ENCODE measurements around the gene TCF7L2. TPM values are rescaled to one million over a fixed set of nuclear protein-coding genes. Genes with fewer than 3 reads are reported as not detected.

TCF7L2 gene
- total and polyA plus RNA-seq, 4 donors: 14.0 to 57.8 (median 34.8) TPM

DNA sequence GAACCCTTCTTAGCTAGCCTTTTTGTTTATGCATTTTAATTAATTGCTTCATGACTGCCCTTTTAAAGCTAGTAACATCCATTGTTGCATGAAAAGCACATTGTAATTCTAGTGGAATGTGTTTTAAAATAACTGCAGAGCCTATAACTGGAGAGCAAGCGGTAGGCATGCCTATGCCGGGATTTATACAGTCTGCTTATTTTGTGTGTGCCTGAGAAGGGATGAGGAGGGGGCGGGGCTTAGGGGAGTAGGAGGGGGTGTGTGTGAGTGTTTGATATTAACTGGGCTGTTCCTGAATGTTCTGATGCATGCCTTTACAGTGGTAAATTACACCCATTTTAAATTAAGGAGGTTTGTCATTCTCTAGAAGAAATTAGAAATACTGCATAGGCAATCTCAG is 208.1 kb downstream of the TCF7L2 start:
- H3K27ac ChIP-seq (ENCODE audit: low read depth in 1 of 2, low read length in 2 of 2): no peak overlapping the region
- H3K27me3 ChIP-seq (ENCODE audit: control insufficient read depth in 1 of 2, insufficient read depth in 2 of 2, low read length in 1 of 2): no peaks in the 10 kb centered on the region
- DNase-seq (no peak), ATAC-seq (ENCODE audit: low FRiP score) (no peak)
- no peak overlapping the region for H3K4me3 ChIP-seq (ENCODE audit: low read length in 2 of 2)
- 28 to 43% methylated on average over 3 of the region's 3 CpGs for WGBS, 2 donors
- H3K36me3 ChIP-seq (ENCODE audit: control insufficient read depth in 1 of 2, insufficient read depth in 2 of 2, low read length in 1 of 2): peaks cover 3 to 8% of the 10 kb centered on the region in 2 donors
- intact Hi-C loops (cut with DNase I): no loop called here
- no peaks in the 10 kb centered on the region for H3K9me3 ChIP-seq (ENCODE audit: control insufficient read depth, low read length)
- H3K4me1 ChIP-seq (ENCODE audit: control insufficient read depth in 1 of 2, insufficient read depth in 2 of 2, low read length in 2 of 2): no peaks in the 10 kb centered on the region

DNA sequence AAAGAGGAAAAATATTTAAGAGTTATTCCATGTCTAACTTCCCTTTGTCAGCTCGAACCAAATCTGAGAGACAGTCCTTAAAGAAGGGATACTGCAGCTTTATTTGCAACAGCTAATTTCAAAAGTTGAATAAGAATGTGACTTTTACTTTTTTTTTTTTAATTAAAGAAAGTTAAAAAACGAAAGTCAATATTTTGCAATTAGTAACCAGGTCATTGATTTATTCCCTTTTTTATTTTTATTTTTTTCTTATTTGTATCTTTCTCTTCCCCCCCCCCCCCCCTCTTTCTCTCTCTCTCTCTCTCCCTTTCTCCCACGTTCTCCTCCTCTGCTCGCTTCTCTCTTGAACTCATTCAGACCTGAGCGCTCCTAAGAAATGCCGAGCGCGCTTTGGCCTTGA is 209.5 kb downstream of the TCF7L2 start:
- no peaks in the 10 kb centered on the region for H3K9me3 ChIP-seq (ENCODE audit: control insufficient read depth, low read length)
- H3K27me3 ChIP-seq (ENCODE audit: control insufficient read depth in 1 of 2, insufficient read depth in 2 of 2, low read length in 1 of 2): no peaks in the 10 kb centered on the region
- WGBS, 2 donors: 92 to 95% methylated on average over 8 of the region's 8 CpGs
- ATAC-seq (ENCODE audit: low FRiP score) (no peak), DNase-seq (no peak)
- H3K4me1 ChIP-seq (ENCODE audit: control insufficient read depth in 1 of 2, insufficient read depth in 2 of 2, low read length in 2 of 2): no peaks in the 10 kb centered on the region
- no peak overlapping the region for H3K4me3 ChIP-seq (ENCODE audit: low read length in 2 of 2)
- intact Hi-C loops (cut with DNase I): no loop called here
- H3K36me3 ChIP-seq (ENCODE audit: control insufficient read depth in 1 of 2, insufficient read depth in 2 of 2, low read length in 1 of 2): peaks cover 3 to 7% of the 10 kb centered on the region in 2 donors
- no peak overlapping the region for H3K27ac ChIP-seq (ENCODE audit: low read depth in 1 of 2, low read length in 2 of 2)

DNA sequence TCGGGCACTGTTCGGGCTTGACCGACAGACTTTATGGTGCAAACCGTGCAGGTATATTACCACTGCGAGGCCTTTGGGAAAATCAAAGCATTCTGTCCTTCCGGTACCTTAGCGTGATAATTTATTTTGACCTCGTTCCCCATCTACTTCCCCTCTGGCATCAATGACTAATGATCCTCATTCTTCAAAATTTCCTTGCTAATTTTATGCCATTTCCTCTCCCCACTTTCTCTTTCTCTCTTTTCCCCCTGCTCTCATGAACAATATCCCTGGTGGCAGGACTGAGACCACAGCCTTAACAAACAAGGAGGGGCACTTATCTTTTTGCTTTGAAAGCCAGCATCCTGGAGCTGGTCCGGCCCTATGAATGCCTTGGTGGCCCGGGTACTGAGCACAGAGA is 210.6 kb downstream of the TCF7L2 start:
- ATAC-seq (ENCODE audit: low FRiP score) (no peak), DNase-seq (no peak)
- no peak overlapping the region for H3K27ac ChIP-seq (ENCODE audit: low read depth in 1 of 2, low read length in 2 of 2)
- intact Hi-C loops (cut with DNase I): loop anchor here in 1 of 2 donors (10.0 kb wide), 1 partner anchor 224 kb away; no protein-coding TSS in a partner anchor
- no peaks in the 10 kb centered on the region for H3K4me1 ChIP-seq (ENCODE audit: control insufficient read depth in 1 of 2, insufficient read depth in 2 of 2, low read length in 2 of 2)
- peaks cover 2 to 6% of the 10 kb centered on the region in 2 donors for H3K36me3 ChIP-seq (ENCODE audit: control insufficient read depth in 1 of 2, insufficient read depth in 2 of 2, low read length in 1 of 2)
- H3K4me3 ChIP-seq (ENCODE audit: low read length in 2 of 2): no peak overlapping the region
- H3K27me3 ChIP-seq (ENCODE audit: control insufficient read depth in 1 of 2, insufficient read depth in 2 of 2, low read length in 1 of 2): no peaks in the 10 kb centered on the region
- WGBS, 2 donors: 88 to 91% methylated on average over 10 of the region's 10 CpGs
- H3K9me3 ChIP-seq (ENCODE audit: control insufficient read depth, low read length): no peaks in the 10 kb centered on the region

DNA sequence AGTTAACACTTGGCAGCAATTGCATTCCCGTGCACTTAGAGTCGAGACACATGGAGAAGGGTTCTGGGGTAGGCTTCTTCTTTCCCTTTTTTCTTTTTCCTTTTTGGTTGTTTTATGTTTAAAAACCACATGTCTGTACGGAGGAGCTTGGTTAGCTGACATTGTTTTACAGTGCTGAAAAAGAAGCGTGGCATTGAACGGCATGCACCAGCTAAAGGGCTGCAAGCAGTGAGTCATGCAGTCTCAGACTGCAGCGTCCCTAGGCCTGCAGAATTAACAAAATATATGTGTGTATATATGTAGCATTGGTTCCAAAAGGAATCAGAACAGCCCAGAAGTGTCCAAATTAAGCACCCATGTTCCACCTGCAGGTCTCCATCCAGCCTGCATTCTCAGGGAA is 211.0 kb downstream of the TCF7L2 start:
- no peak overlapping the region for H3K4me3 ChIP-seq (ENCODE audit: low read length in 2 of 2)
- no peaks in the 10 kb centered on the region for H3K27me3 ChIP-seq (ENCODE audit: control insufficient read depth in 1 of 2, insufficient read depth in 2 of 2, low read length in 1 of 2)
- H3K4me1 ChIP-seq (ENCODE audit: control insufficient read depth in 1 of 2, insufficient read depth in 2 of 2, low read length in 2 of 2): no peaks in the 10 kb centered on the region
- H3K27ac ChIP-seq (ENCODE audit: low read depth in 1 of 2, low read length in 2 of 2): no peak overlapping the region
- DNase-seq (no peak), ATAC-seq (ENCODE audit: low FRiP score) (no peak)
- intact Hi-C loops (cut with DNase I): loop anchor here in 1 of 2 donors (10.0 kb wide), 1 partner anchor 224 kb away; no protein-coding TSS in a partner anchor
- peaks cover 0 to 6% of the 10 kb centered on the region in 2 donors for H3K36me3 ChIP-seq (ENCODE audit: control insufficient read depth in 1 of 2, insufficient read depth in 2 of 2, low read length in 1 of 2)
- H3K9me3 ChIP-seq (ENCODE audit: control insufficient read depth, low read length): no peaks in the 10 kb centered on the region
- 76 to 80% methylated on average over 6 of the region's 6 CpGs for WGBS, 2 donors

DNA sequence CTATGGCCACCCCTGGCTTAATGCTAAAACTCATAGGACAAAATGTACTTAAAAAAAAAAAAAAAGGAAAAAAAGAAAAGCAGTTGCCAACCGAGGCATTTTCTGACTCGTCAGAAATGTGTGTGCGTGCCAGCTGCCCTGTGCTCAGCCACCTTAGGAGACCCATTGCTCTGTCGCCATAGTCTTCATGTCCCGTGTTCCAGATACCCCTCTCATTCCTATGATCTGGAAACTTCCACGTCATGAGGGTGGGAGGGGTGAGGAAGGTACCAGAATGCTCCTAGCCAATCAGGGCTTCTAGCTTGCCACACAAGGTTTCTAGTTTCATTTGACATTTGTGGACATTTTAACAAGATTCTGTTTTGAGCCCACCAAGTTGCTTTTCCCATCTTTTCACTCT is 212.9 kb downstream of the TCF7L2 start:
- Histone ChIP-seq H3K4me3 (ENCODE audit: low read length in 2 of 2) (no peak overlapping the region), H3K27me3 (ENCODE audit: control insufficient read depth in 1 of 2, insufficient read depth in 2 of 2, low read length in 1 of 2) (no peaks in the 10 kb centered on the region), H3K9me3 (ENCODE audit: control insufficient read depth, low read length) (no peaks in the 10 kb centered on the region), H3K4me1 (ENCODE audit: control insufficient read depth in 1 of 2, insufficient read depth in 2 of 2, low read length in 2 of 2) (no peaks in the 10 kb centered on the region), H3K36me3 (ENCODE audit: control insufficient read depth in 1 of 2, insufficient read depth in 2 of 2, low read length in 1 of 2) (peaks cover 0 to 2% of the 10 kb centered on the region in 2 donors), H3K27ac (ENCODE audit: low read depth in 1 of 2, low read length in 2 of 2) (peak overlapping the region in 1 of 2 donors; percentile 74)
- ATAC-seq (ENCODE audit: low FRiP score) (peak; percentile 67), DNase-seq (peak in 1 of 2 donors; percentile 82)
- 3 to 4% methylated on average over 6 of the region's 6 CpGs for WGBS, 2 donors
- intact Hi-C loops (cut with DNase I): loop anchor here in 1 of 2 donors (10.0 kb wide), 1 partner anchor 222 kb away; no protein-coding TSS in a partner anchor

DNA sequence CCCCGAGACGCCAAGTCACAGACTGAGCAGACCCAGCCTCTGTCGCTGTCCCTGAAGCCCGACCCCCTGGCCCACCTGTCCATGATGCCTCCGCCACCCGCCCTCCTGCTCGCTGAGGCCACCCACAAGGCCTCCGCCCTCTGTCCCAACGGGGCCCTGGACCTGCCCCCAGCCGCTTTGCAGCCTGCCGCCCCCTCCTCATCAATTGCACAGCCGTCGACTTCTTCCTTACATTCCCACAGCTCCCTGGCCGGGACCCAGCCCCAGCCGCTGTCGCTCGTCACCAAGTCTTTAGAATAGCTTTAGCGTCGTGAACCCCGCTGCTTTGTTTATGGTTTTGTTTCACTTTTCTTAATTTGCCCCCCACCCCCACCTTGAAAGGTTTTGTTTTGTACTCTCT is 215.6 kb downstream of the TCF7L2 start:
- ATAC-seq (ENCODE audit: low FRiP score) (no peak), DNase-seq (no peak)
- Histone ChIP-seq H3K4me3 (ENCODE audit: low read length in 2 of 2) (no peak overlapping the region), H3K27ac (ENCODE audit: low read depth in 1 of 2, low read length in 2 of 2) (no peak overlapping the region), H3K36me3 (ENCODE audit: control insufficient read depth in 1 of 2, insufficient read depth in 2 of 2, low read length in 1 of 2) (peaks cover 0 to 2% of the 10 kb centered on the region in 2 donors), H3K4me1 (ENCODE audit: control insufficient read depth in 1 of 2, insufficient read depth in 2 of 2, low read length in 2 of 2) (no peaks in the 10 kb centered on the region), H3K9me3 (ENCODE audit: control insufficient read depth, low read length) (no peaks in the 10 kb centered on the region), H3K27me3 (ENCODE audit: control insufficient read depth in 1 of 2, insufficient read depth in 2 of 2, low read length in 1 of 2) (no peaks in the 10 kb centered on the region)
- 85 to 88% methylated on average over 20 of the region's 20 CpGs for WGBS, 2 donors
- intact Hi-C loops (cut with DNase I): loop anchor here in 1 of 2 donors (10.0 kb wide), 1 partner anchor 219 kb away; no protein-coding TSS in a partner anchor

DNA sequence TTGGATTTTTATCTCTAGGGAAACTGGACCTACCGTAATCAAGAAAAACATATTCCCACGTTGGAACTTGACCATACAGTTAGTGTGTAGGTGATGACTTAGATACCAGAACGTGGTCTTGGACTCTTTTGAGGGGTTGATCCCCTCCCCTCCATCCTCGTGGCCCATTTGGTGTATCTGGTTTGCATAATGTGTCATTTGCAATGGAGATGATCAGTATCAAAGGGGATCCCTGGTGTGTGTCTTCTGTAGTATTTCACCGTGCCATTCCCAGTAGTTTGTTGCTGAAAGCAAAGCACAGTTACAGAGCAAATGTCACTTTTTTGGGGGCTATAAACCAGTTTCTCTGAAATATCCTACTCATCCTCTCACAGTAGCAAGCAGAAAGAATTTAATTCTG is 217.7 kb downstream of the TCF7L2 start:
- H3K4me3 ChIP-seq (ENCODE audit: low read length in 2 of 2): no peak overlapping the region
- no peak for DNase-seq
- 79 to 82% methylated on average over 5 of the region's 5 CpGs for WGBS, 2 donors
- no peaks in the 10 kb centered on the region for H3K9me3 ChIP-seq (ENCODE audit: control insufficient read depth, low read length)
- H3K4me1 ChIP-seq (ENCODE audit: control insufficient read depth in 1 of 2, insufficient read depth in 2 of 2, low read length in 2 of 2): no peaks in the 10 kb centered on the region
- peaks cover 0 to 2% of the 10 kb centered on the region in 2 donors for H3K36me3 ChIP-seq (ENCODE audit: control insufficient read depth in 1 of 2, insufficient read depth in 2 of 2, low read length in 1 of 2)
- H3K27ac ChIP-seq (ENCODE audit: low read depth in 1 of 2, low read length in 2 of 2): no peak overlapping the region
- no peak for ATAC-seq (ENCODE audit: low FRiP score)
- intact Hi-C loops (cut with DNase I): loop anchor here in 1 of 2 donors (10.0 kb wide), 1 partner anchor 217 kb away; no protein-coding TSS in a partner anchor
- no peaks in the 10 kb centered on the region for H3K27me3 ChIP-seq (ENCODE audit: control insufficient read depth in 1 of 2, insufficient read depth in 2 of 2, low read length in 1 of 2)

DNA sequence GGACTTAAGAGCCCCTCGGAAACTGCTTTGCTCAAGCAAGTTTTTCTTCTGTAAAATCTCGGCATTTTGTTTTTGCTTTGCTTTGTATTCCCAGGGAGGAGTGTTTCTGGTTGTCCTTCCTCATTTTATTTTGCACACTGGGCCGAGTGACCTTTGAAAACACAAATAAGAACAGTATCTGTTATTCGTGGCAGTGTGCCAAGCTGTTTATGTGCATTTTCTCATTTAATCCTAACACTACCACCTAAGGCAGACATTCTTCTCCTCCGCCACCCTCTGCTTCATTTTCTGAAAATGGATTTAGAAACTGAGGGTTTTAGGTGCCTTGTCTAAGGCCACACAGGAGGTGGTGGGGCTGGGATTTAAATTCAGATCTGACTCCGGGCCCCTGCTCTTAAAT is 218.5 kb downstream of the TCF7L2 start:
- Histone ChIP-seq H3K36me3 (ENCODE audit: control insufficient read depth in 1 of 2, insufficient read depth in 2 of 2, low read length in 1 of 2) (peaks cover 0 to 2% of the 10 kb centered on the region in 2 donors), H3K4me1 (ENCODE audit: control insufficient read depth in 1 of 2, insufficient read depth in 2 of 2, low read length in 2 of 2) (no peaks in the 10 kb centered on the region), H3K27ac (ENCODE audit: low read depth in 1 of 2, low read length in 2 of 2) (no peak overlapping the region), H3K9me3 (ENCODE audit: control insufficient read depth, low read length) (no peaks in the 10 kb centered on the region), H3K4me3 (ENCODE audit: low read length in 2 of 2) (no peak overlapping the region), H3K27me3 (ENCODE audit: control insufficient read depth in 1 of 2, insufficient read depth in 2 of 2, low read length in 1 of 2) (no peaks in the 10 kb centered on the region)
- ATAC-seq (ENCODE audit: low FRiP score) (no peak), DNase-seq (no peak)
- 72 to 73% methylated on average over 6 of the region's 6 CpGs for WGBS, 2 donors
- intact Hi-C loops (cut with DNase I): loop anchor here in 1 of 2 donors (10.0 kb wide), 1 partner anchor 216 kb away; no protein-coding TSS in a partner anchor

DNA sequence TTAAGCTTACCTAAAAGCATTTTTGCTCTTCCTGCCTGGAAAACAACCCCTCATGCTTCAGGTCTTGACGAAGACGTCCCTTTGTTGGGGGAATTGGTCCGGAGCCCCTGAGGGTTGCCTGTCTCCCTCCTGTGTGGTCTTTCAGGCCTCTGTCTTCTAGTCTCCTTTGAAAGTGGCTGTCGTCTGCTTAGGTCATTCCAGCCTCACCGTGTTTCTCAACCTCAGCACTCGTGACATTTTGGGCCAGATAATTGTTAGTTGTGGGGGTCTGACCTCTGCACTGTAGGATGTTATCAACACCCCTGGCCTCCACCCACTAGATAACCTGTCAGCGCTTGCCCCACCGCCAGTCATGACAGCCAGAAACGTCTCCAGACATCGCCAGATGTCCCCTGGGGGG is 219.1 kb downstream of the TCF7L2 start:
- WGBS, 2 donors: 89 to 90% methylated on average over 10 of the region's 10 CpGs
- Histone ChIP-seq H3K9me3 (ENCODE audit: control insufficient read depth, low read length) (no peaks in the 10 kb centered on the region), H3K27me3 (ENCODE audit: control insufficient read depth in 1 of 2, insufficient read depth in 2 of 2, low read length in 1 of 2) (no peaks in the 10 kb centered on the region), H3K36me3 (ENCODE audit: control insufficient read depth in 1 of 2, insufficient read depth in 2 of 2, low read length in 1 of 2) (peaks cover 0 to 2% of the 10 kb centered on the region in 2 donors), H3K4me1 (ENCODE audit: control insufficient read depth in 1 of 2, insufficient read depth in 2 of 2, low read length in 2 of 2) (no peaks in the 10 kb centered on the region), H3K27ac (ENCODE audit: low read depth in 1 of 2, low read length in 2 of 2) (no peak overlapping the region), H3K4me3 (ENCODE audit: low read length in 2 of 2) (no peak overlapping the region)
- intact Hi-C loops (cut with DNase I): loop anchor here in 1 of 2 donors (10.0 kb wide), 1 partner anchor 216 kb away; no protein-coding TSS in a partner anchor
- ATAC-seq (ENCODE audit: low FRiP score) (no peak), DNase-seq (no peak)
